HT1080 (cell line): ENCODE data around the gene ZNF638. TPM values are rescaled to one million over a fixed set of nuclear protein-coding genes. Genes with fewer than 3 reads are reported as not detected.
"Not testable (repeated sequence)": the region's sequence is repeated elsewhere in the genome, so short reads cannot be mapped to it uniquely, and the experiment has no call there.

ENCODE experiments used
- DNase-seq: peaks from one replicate; pipeline ENCODE4 v3.0.0-alpha.2; 2015; ENCODE audit warnings: low read depth
- total RNA-seq: library from RNA; depleted of rRNA; stranded (reverse); fragments of >200 nt; shearing (Covaris generic); gene quantifications from 2 replicates; pipeline ENCODE4 v1.2.3, GENCODE V29; 2014

The ZNF638 gene
- total RNA-seq, 1 experiment from 2014 or later = 76.7 TPM

DNA sequence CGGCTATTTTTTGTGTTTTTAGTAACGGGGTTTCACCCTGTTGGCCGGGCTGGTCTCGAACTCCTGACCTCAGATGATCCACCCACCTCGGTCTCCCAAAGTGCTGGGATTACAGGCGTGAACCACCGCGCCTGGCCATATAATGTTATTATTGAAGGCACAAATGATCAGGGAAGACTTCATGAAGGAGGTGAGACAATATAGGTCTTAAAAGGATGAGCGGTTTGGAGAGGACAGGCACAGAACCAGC, 326 bp upstream of the ZNF638 start:
- not testable (repeated sequence) for DNase-seq

DNA sequence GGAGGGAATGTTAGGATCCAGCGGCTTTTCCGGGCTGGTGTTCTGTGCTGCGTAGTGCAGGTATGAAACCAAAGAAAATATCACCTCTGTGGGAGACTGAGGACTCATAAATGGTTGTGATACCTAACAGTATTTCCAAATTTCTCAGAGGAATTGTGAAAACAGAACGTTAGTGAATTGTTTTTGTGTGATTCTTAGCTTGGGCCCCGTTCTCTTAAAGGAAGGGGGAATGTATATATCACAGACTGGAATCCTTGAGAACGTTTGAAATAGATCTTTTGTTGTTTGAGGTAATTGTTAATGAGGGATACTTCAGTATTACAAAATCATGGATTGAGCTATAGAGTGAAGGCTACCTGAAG, 834 bp downstream of the ZNF638 start:
- no peak for DNase-seq

DNA sequence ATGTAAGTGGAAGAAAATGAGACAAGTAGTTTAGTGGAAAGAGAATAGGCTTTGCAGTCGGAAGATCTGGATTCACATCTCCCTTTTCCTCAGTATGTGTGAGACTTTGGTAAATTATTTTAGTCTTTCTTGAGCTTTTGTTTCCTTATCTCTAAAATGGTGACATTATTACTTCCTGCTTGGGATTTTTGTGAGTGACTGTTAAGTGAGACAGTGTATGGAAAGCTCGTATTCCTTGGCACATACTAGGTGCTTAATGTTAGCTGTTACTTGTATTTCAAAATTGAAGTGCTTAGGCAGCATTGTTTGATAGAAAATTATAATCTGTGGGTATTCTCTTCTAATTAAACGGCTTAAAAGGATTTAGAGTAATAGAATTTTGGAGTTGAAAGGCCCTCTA, 2.0 kb downstream of the ZNF638 start:
- no peak for DNase-seq

DNA sequence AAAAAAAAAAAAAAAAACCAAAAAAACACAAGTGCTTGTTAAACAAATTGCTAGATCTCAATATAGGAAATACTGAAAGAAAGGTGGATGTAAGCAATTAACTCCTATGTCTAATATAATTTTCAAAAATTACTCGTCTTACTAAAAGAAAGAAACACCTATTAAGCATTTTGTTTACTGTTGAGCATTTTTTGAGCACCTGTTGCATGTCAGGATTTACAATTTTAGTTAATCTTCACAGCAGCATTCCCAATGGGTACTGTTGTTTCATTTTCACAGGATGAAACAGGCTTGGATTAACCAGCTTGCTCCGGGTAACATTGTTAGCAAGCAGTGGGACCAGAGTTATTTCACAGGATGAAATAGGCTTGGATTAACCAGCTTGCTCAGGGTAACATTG, 4.8 kb downstream of the ZNF638 start:
- no peak for DNase-seq

DNA sequence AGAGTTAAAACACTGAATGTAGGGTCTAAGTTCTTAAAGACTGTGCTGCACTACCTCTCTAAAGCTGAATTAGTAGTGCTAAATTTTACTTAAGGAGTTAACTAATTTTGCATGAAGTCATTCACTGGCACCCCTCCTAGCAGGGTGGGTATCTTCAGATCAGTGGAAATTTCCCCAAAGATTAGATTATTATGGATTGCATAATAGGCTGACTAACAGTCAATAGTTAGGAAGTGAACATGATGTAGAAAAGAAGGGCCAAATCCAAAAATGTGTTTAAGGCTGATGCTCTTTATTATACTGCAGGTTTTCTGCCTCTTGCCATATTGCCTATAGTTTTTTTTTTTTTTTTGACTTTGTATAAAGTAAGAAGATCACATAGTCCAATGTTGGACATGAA, 5.2 kb downstream of the ZNF638 start:
- DNase-seq = no peak

DNA sequence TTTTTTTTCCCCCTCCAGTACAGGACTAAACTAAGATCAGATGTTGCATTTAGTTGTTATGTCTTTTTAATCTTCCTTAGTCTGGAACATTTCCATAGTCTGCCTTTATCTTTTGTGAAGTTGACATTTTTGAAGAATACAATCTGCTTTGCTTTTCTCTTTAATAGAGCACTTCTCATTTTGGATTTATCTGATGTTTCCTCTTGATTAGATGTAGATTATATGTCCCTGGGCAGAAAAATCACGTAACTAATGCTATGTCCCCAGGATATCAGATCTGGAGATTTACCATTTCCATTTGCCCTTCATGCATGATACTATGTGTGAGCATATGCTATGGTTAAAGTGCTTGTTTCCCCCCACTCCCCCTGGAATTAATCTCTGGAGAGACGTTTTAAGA, 6.2 kb downstream of the ZNF638 start:
- DNase-seq = no peak

DNA sequence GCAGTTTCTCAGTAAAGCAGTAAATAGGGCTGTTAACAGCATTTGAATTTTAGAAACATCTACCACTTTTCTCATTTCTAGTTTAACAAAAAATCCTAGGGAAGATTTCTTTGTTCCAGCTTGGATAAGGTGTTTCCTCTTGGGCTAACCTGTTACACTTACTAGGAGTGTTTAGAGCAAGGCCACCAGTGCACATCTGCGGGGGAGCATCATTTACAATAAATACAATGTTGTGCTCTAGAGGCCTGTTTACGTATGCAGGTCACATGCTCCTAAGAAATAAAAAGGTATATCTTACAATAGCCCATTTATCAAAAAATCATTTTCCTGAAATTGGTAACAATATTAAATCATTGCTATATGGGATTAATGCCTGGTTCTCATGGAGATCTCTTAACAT, 8.1 kb downstream of the ZNF638 start:
- no peak for DNase-seq

DNA sequence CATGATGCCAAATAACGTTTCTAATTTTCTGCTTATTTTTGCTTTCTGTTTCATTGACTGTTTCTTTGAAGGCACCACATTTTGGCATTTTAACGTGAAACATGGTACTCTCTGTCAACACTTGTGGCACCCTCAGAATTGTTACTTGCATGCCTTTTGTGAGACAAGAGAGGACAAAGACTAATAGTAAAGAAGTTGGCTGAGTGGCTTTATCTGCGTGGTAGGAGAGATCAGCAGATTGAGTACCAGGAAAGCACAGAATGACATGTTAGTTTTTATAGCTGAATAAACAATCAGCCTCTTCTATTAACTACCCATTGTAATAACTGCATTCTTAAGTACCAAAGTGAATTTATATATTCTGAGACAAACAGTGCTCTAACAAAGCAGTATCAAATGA, 8.6 kb downstream of the ZNF638 start:
- DNase-seq = no peak

DNA sequence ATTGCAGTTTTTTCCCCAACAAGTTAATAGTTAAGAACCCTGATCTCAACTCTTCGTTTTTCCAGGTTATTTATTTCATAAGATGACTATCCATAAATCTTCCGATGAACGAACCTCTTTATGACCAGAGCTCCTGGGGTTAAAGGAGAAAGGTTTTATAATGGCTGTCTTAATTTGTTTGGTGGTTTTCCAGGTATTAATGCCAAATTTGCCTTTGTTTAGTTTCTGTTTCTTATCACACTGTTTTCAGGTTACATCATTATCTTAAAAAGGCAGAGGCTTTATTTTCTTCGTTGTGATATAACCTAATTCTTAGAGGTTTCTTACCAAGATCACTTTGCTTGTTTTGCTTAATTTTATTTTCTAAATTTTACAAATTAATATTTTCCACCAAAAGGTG, 10.1 kb downstream of the ZNF638 start:
- no peak for DNase-seq

DNA sequence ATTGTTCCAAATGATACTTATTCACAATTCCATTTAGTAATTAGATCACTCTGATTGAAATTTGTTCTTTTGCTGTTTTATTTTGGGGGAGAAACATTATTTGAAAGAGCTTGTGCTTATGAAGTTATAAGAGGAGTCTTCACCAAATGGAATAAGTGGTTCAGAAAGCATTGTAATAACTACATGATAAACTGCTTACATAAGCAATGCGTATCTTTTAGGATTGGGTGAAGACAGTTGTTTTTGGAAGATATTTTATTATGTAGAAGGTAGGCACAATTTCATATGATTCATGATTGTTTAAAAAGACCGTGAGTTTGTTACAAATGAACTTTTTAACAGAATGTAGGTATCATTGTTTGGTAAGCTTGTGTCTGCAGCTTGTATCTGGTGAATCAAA, 14.5 kb downstream of the ZNF638 start:
- no peak for DNase-seq

DNA sequence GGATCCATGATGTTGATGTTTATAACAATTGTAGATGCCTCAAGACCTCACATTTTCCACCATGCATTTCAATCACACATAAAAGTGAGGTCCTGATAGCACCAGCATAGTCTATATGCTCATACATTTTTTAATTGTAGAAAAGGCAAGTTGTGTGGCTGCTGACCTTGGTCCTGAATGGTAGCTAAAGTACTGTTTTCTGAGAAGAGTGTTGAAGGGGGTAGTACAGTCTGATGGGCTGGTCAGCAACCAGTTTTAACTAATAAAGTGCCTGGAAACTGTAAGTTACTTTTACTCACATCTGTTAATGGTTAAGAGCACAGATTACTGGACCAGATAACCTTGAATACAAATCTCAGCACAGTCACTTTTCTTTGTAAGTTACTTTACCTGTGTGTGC, 15.9 kb downstream of the ZNF638 start:
- DNase-seq = no peak

DNA sequence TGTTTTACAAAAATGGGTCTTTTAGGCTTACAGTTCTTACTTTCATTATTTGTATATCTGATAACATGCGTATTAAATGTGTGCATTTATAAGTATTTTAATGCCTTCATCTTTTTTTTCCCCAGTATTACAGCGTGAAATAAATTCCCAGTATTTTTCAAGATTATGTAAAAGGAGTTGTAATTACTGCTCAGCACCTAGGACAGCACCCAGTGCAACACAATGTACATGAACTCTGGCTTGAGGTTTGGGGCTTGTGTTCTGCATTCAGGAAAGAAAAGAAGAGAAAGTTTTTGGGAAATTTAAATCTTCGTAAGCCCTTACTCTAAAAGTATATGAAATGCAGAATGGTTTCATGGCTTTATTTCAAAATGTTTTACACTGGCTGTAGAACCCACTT, 16.7 kb downstream of the ZNF638 start:
- DNase-seq = no peak

DNA sequence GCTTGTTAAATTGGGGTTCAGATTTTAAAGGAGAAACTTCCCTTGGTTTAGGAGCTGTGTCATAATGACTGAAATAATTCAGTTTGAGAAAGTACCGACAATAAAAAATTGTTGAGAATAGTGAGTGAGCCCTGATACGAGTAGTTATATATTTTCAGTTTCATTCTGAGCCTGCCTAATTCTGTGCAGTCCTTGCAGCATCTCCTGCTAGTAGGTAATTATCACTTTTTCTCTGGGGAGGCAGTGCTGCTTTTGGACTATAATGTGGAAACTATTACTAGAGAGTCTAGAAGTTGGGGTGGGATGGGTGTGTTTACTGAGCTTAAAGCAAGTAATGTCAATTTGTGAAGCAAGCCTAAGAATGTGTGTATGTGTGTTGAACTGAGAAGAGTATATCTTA, 21.7 kb downstream of the ZNF638 start:
- no peak for DNase-seq

DNA sequence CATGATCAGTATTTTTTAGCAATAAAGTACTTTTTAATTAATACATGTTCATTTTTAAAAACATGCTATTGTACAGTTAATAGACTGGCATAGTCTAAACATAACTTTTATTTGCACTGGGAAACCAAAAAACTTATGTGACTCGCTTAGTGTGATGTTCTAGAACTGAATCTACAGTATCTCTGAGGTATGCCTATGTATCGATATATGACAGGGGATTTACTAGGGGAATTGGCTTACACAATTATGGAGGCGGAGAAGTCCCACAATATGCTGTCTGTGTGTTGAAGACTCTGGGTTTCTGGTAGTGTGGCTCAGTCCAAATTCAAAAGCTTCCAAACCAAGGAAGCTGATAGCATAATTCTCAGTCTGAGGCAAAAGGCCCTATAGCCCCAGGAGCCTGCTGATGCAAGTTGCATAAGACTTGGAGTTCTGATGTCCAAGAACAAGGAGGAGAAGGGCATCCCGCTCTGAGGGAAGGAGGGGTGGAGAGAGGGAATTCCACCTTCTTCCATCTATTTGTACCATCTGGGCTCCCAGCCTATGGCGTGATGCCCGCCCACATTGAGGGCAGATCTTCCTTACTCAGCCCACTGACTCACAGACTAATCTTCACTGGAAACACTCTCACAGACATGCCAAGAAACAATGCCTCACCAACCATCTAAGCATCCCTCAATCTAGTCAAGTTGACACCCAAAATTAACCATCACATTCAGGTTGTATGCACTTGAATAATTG, 27.5 kb downstream of the ZNF638 start:
- peak; percentile 63 for DNase-seq

DNA sequence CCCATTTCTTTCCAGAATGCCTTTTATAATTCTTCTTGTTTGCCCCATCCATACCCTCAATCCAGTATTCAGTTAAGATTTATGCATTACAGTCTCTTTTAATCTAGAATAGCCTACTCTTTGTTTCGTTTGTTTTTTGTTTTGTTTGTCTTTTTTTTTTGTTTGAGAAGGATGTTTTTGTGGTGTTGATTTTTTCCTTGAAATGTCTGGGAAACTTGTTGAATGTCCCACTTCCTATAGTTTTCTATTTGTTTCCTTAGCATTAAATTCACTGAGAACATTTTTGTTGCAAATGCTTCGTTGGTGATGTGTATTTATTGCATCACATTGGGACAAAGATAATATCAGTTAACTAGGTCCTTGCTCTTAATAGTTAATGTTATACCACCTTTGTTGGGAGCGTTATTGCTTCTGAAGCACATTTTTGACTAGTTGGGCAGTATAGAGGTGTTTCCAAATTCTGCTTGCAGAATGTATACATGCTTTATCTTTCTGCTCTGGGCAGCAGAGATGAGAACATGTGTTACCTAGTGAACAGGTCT, 28.9 kb downstream of the ZNF638 start:
- no peak for DNase-seq

DNA sequence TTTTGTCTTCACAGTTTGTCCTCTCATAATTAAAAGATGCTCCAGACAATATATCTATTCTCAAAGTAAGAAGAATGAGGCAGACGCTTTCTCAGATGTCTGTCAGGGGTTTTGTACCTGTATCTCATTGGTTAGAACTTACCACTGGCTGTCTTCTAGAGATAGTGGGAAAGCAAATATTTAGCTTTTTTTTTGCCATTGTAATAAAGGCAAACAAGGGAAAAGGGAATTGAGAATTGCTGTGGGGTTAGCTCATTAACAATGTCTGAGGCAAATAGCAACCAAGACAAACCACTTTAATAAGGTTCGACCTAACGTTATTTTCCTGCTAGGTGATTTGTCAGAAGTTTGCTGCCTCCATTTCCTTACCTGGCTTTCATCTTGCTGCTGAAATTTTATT, 30.0 kb downstream of the ZNF638 start:
- no peak for DNase-seq

DNA sequence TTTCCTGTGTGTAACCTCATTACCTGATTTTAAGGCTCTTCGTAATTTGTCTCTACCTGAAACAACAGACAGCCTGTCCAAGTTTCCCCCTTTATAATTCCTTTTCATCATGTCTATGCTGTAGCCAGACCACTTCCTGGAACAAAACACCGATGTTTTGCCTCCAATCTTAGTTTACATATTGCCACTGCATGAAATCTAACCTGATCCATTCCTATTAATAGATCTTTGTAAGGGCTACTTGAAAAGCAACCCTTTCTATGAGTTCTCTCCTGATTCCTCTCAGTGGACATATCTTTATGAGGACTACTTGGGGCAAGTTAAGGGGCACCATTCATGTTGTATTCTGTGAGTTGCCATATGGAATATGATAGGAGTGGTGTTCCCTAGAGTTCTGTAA, 30.9 kb downstream of the ZNF638 start:
- no peak for DNase-seq

DNA sequence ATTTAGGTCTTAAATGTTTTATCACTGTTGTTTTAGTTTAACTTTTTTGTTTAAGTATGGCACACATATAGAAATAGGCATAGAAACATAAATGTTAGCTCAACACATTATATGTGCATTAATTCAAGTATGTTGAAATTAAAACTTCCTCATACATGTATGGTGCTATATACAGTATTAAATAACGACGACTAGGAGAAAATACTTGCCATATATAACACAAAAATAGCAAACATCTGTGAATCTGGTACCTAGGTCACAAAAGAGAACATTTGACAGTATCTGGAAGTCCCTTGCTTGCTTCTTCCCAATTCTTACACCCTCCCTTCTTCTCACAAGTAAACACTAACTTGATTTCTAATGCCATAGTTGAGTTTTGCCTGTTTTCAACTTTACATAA, 38.4 kb downstream of the ZNF638 start:
- DNase-seq = no peak

DNA sequence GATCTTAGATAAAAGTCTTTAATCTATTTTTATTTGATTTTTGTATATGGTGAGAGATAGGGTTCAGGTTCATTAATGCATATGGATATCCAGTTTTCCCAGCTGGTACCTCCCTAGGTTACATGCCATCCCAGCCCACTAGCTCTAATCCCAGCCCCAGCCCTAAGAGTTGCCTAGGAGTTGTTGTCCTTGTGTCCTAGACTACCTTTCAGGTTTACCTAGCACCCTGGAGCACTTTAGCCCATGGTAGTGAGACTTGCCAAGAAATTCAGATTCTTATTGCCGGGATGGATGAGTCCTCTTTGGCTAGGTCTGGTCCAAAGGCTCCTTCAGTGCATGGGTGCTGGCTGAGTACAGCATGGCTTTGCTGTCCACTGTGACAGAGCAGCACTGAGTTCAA, 40.5 kb downstream of the ZNF638 start:
- DNase-seq = no peak

DNA sequence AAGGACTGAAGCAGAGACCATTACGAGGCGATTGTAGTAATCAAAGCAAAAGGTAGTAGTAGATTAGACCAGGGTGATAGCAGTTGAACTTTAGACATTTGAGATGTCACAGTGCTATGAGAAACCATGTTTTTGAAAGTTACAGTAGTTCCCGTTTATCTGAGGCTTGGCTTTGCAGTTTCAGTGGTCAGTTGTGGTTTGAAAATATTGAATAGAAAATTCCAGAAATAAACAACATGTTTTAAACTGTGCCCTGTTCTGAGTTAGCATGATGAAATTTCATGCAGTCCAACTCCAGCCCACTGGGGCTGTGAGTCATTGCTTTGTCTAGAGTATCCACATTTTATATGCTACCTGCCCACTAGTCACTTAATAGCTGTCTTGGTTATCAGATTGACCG, 47.5 kb downstream of the ZNF638 start:
- peak; percentile 51 for DNase-seq

DNA sequence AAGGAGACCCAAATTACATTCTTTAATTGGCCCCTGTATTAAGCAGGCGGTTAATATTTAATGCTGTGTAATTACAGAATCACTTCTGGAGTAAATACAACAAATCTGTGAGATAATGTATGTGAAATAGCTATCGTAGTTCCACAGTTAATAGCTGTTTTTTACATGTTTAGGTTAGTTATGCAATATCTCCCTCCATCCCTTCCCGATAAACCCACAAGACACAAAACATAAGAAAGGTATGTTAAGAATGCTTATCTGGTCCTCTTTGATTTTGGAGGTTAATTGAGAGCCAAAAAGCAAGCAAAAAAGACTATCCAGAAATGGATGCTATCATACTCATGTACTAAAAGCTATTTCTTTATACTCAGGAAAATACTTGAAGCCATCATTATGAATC, 49.1 kb downstream of the ZNF638 start:
- no peak for DNase-seq

DNA sequence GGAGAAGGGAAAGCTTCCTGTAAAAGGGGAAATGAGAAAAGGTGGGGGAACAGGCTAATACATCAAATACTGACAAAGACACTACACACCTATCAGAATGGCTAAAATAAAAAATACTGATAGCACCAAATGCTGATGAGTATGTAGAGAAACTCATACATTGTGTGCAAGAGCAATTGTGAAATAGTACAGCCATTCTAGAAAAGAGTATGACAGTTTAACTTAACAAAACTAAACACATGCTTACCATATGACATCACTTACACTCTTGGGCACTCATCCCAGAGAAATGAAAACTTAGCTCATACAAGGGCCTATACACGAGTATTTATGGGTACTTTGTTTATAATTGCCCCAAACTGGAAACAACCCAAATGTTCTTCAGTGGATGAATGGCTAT, 53.4 kb downstream of the ZNF638 start:
- DNase-seq = peak; percentile 33

DNA sequence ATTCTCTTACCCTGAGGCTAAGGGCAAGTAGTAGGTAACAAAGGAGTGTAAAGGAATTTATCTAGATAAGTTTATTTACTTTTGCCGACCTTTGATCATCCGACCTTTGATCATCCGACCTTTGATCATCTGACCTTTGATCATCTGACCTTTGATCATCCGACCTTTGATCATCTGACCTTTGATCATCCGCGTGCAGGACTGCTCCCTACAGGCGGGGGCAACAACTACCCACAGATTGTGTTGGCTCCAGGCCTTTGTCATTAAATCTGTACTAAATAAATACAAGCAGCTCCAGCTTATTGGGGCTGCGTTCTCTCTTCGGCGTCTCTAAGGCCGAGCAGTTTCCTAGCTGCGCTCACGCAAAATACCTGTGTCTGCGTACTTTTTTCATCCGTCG, 56.6 kb downstream of the ZNF638 start:
- DNase-seq = no peak
